Sciatic nerve (tissue), 2 donors: ENCODE measurements around the gene NR2F2. TPM values are rescaled to one million over a fixed set of nuclear protein-coding genes. Genes with fewer than 3 reads are reported as not detected.
A peak's percentile ranks its signal among the peaks of the same experiment; 100 is the strongest.

Experiments used
- ATAC-seq: fragments of 200-7000 bp; cut with Tn5 transposase; one replicate; pipeline ENCODE4 v1.9.1; 2020; ENCODE audit warnings: mild to moderate bottlenecking, moderate library complexity
- DNase-seq: peaks from one replicate; pipeline ENCODE4 v3.0.0-alpha.2; 2020; ENCODE audit warnings: low spot score
- intact Hi-C: fragments of 100-400 bp; cut with DNase I; formaldehyde crosslinking; loops from one replicate; pipeline ENCODE4 v1.14.2; 2022
- total RNA-seq: library from RNA; stranded (reverse); fragmentation: NEBNext Ultra II Directional; extraction: Animal tissue kit (Norgen Biotek cat#: 25700); gene quantifications from one replicate; pipeline ENCODE4 v1.2.1, GENCODE V29; 2021
- donor health status: DM: no; HTN: no; CAD: no.
- donor health status: DM: no; HTN: no; CAD: no.

The NR2F2 gene
- total RNA-seq, 1 donor from 2014 or later = 242 TPM

DNA sequence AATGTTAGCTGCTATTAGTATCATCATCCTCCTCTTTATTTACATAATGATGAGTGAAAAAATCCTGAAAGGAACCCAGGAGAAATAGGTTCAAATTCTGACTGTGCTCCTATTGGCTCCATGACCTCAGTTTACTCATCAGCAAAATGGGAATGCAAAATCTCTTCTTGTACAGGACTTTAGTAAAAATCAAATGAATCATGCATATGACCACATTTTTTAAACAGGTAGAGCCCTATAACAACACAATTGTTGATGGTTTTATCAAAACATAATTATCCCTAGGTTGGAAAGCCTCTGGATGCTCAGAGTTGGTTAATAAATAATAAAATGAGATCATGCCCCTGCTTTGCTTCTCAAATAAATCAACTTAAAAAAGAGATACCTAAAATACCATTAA lies 16.0 kb upstream of the NR2F2 start:
- ATAC-seq (no peak), DNase-seq (no peak)
- intact Hi-C loops = no loop called here

DNA sequence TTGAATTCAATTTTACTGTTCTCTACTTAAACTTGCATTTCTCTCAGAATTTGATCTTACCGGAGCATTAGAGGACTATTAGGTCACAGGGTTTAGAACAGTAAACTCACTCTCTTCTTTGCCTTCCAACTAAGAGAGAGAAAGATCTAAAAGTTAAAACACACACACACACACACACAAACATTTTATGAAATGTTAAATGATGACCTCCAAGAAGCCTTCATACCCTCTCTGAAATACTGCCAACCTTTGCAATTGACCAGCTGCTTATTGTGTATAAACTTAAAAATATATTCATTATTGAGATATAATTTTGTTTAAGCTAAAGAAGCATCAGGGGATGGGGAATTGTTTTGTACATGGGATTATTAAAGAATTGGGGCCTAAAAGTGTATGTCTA lies 15.5 kb upstream of the NR2F2 start:
- no peak for ATAC-seq
- intact Hi-C loops = no loop called here
- no peak for DNase-seq

DNA sequence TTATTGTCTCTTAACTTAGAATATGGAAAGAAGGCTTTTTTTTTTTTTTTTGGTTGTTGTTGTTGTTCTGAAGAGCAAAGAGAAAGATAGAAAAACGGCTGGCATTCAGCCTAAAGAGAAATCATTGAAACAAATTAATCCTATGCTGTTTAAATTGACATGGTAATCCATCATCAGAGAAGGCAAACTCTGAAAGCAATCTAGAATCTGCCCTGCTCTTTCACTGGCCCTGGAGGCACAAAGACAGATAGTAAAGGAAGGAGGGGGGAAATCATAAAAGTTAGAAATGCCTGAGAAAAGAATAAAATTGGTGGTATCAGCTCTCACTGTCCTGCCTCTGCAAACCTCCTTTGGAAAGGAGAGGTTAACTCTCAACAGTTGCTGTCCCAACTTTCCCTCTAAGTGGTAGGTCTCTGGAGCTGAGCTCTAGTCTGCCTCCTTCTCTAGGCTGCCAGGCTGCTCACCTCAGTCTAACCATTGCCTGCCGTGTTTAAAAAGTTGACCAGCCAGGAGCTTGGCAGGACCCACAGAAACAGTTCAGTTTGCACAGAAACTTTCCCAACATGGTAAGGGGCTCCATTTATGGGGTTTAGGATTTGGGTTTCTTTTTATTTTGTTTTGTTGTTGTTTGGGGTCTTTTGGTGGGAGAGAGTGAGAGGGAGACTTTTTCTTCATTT lies 13.4 kb upstream of the NR2F2 start:
- ATAC-seq (no peak), DNase-seq (no peak)
- intact Hi-C loops = no loop called here

- intact Hi-C loops = loop anchor here (10.0 kb wide), 1 partner anchor 915 kb away; no protein-coding TSS in a partner anchor
- no peak for ATAC-seq
- no peak for DNase-seq
Observed at GRCh38 chr15:96320107-96320506, 10.4 kb upstream of the NR2F2 start.

DNA sequence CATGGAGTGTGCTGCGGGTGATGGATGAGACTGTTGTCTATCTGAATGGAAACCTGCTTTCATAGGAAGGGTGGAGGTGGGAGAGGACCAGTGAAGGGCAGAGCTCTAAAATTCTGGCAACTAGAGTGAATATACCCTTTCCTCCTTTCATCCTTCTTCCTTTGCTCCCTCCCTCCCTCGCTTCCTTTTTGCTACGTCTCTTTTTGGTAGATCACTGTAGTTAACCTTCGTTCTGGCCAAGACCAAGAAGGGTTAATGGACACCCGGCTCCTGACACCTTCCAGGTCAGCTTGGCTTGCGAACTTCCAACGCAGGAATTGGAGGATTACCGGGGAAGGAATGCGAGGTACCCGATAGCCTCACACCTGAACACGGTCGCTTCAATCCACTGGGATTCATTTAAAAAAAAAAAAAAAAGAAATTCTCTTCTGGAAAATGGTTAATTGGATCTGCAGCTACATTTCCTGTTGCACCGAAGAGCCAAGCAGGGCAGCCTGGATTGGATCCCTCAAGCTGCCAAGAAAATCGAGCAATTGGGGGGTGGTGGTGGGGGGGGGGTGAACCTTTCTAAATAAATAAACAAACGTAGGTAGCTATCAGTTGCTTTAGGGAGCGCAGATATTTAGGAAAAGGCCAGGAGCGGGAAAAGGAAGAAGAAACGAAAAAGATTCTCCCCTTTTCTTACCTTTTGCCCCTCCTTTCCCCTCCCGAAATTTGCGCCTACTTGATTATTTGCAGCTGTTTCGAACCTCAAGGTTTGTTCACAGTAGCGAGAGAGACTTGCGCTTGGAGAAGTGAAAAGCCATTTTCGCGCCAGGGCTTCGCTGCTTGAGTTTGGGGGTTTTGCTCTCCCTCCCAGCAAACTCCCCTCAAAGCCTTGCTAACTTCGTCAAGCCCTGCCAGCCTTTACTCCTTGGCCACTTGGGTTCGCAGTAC lies 9.5 kb upstream of the NR2F2 start:
- intact Hi-C loops = loop anchor here (10.0 kb wide), 1 partner anchor 914 kb away; no protein-coding TSS in a partner anchor
- peak; percentile 26 for ATAC-seq
- no peak for DNase-seq

GRCh38 chr15:96321639-96322535 lies 8.6 kb upstream of the NR2F2 start:
- intact Hi-C loops = loop anchor here (10.0 kb wide), 1 partner anchor 913 kb away; no protein-coding TSS in a partner anchor
- peak; percentile 72 for DNase-seq

GRCh38 chr15:96322536-96323318 lies 7.8 kb upstream of the NR2F2 start:
- intact Hi-C loops = loop anchor here (10.0 kb wide), 1 partner anchor 912 kb away; no protein-coding TSS in a partner anchor
- DNase-seq (peak; percentile 82), ATAC-seq (peak; percentile 53)

More at GRCh38 chr15:96321639-96322535, 8.6 kb upstream of the NR2F2 start:
- peak; percentile 30 for ATAC-seq

DNA sequence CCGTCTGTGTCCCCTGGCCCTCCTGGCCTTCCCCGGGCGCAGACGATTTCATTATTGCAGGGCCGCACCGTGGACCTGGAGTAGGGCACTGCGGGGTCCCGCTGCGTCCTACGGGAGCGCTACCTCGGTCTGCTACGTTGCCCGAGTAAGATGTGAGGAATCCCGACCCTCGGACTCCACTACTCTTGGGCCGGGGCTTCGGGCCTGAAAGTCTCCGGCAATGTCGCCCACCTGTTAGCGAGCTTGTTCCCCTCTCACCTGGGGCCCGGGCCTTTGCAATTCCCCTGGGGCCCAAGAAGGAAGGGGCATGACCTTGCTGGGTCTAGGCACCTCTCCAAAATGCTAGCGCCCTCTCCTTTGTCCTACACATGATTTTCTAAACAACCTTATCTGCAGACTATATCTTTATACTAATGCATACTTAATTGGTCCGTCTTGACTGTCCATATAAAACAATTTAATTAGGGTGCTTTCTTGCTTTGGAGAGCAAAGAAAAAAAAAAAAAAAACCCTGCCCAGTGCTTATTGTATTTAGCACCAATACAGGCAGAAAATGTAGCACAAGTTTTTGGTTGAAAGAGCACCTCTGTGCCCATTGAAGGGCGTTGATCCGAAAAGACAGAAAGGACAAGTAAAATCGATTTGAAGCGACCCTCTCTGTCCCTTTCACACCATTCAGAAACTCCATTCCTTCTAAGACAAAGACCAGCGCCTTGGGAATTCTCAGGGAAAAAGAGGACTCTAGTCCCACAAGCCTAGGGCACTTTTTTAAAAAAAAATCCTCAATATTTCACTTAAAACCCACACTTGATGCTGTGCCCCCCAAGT lies 7.0 kb upstream of the NR2F2 start:
- intact Hi-C loops = loop anchor here (10.0 kb wide), 1 partner anchor 911 kb away; no protein-coding TSS in a partner anchor

DNA sequence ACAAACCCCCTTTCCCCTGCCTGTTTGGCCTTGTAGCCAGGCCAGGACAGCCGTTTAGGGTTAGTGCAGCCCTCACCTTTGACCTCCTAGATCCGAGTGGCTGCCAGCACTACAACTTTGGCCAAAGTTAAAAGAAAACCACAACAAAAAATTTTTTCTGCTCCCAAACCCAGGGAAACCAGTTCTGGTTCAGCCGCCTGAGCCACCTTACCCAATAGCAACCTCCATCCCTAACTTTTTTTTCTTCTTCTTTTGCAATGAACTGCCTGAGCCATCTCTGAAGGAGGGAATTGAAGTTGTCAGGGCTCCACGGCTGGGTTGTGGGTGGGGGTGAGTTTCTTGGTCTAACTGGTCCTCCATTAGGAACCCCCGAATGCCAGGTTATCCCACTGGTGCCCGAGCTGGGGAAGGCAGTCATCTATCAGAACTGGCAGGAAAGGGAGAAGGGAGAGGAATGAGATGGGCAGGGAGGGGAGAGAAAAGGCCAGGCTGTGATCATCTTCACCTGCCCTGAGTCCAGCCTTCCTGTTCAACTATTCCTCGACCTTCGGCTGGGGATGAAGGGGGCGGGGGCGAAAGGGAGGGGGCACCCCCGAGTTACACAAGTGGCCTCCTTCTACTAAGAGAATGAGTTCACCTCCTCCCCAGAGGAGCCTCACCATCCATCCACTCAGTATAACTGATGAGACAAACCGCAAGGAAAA lies 6.2 kb upstream of the NR2F2 start:
- peak; percentile 82 for DNase-seq
- ATAC-seq = peak; percentile 58
- intact Hi-C loops = loop anchor here (10.0 kb wide), 1 partner anchor 910 kb away; no protein-coding TSS in a partner anchor

More for the DNA sequence above, 7.0 kb upstream of the NR2F2 start:
- ATAC-seq (no peak), DNase-seq (no peak)

GRCh38 chr15:96324940-96325540 lies 5.5 kb upstream of the NR2F2 start:
- no peak for DNase-seq
- intact Hi-C loops = loop anchor here (10.0 kb wide), 1 partner anchor 910 kb away; no protein-coding TSS in a partner anchor

DNA sequence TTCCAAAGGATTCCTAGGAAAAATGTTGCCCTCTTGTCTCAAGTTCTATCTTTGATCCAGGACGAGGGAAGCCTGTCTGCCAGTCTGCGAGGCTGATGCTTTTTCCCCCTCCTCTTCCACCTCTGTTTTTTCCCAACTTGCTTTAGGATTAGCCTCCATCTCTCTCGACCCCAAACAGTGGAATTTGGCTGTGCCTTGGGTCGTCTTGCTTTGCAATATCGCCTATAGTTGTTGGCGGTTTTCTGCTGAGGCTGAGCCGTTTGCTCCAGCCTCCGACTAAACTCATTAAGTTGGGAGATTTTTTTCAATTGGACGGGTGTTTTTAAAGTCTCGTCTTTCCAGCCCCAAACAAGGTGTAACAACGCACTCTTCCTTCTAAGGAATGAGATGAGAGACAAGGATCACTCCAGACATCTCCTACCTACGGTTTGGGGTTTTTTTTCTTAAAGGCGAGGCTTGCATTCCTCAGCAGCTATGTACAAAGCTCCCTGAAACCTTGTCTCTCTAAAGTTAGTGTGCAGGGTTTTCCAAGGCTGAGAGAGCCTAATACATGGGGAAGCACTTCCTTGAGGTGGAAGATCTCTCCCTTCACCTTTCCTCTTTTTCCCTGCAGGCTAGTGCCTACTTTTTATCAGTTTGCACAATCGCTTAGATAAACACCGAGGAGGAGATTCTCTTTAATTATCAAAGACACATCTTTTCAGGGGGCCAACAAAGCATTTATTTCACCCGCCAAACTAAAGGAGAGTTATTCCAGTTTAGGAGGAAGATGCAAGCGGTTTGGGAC lies 4.8 kb upstream of the NR2F2 start:
- intact Hi-C loops = loop anchor here (10.0 kb wide), 1 partner anchor 909 kb away; no protein-coding TSS in a partner anchor
- DNase-seq = no peak
- no peak for ATAC-seq

More at GRCh38 chr15:96324940-96325540, 5.5 kb upstream of the NR2F2 start:
- no peak for ATAC-seq

DNA sequence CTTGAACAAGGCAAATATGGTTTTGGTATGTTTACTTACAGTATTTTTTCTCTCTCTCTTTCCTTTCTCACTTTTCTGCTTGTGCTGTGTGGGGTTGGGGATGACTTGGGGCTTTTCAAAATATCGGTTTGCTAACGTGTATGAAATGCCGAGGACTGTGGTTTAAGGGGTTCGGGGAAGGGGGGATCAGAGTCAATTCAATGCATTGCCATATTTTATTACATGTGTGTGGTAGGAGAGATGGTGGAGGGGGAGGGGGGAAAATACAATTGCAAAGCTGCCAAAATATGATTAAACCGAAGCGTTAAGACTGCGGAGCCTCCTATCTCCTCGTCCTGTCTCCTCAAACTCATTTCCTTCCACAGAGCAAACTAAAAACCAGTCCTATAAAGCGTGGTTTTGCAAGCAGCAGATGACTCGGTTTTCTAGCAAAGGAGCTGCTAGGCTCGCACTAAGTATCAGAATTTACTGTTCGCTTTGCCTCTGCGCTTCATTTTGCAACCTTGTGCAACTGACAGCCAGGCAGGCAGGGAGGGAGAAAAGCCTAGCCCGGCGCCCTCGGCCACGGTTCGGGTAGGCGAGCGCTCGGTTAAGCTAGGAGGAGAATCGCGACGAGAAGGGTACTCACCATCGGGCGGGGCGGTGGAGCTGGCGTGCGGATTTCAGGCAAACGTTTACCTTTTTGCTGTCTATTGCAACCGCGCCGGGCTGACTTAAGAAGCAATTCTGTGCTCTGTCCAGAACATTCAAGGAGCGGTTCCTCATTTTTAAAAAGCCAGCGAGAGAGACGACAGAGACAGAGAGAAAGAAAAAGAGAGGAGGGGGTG lies 4.0 kb upstream of the NR2F2 start:
- peak; percentile 78 for DNase-seq
- intact Hi-C loops = loop anchor here (10.0 kb wide), 1 partner anchor 908 kb away; no protein-coding TSS in a partner anchor
- no peak for ATAC-seq

DNA sequence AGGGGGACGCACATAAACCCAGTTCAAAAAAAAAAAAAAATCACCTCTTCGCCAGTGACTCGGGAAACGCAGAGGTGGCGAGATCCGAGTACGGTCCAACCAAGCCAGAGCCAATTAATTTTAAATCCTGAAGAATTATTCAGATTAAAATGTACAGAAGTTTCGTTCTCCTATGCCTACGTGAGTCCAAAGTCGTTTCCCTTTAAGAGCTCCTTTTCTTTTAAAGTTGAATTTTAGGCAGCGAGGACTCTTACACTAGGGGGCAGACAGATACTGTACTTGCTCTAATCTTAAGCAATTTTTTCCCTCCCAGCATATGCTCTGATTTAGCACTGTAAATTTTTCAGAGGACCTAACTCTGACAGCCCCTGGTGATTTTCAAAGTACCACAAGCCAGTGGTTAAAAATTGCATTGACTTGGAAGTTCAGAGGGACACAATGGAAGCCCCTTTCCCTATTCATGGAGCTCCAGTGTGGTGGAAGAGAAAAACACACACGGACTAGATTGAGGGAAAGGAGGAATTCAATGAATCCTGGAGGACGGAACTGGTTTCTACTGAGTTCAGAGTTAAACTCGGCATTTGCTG lies 3.3 kb upstream of the NR2F2 start:
- intact Hi-C loops = loop anchor here (10.0 kb wide), 1 partner anchor 908 kb away; no protein-coding TSS in a partner anchor
- peak; percentile 54 for ATAC-seq
- DNase-seq = no peak
